NCI-H2081 treated with DMSO at 0.1 percent for 48 hours (cell line): Measurements from ENCODE around the gene CCL23.

Experiments used
- DNase-seq: peaks from one replicate; lab custom pipeline; 2025; lab: John Stamatoyannopoulos, UW

Gene CCL23

GRCh38 chr17:35969558-35970380, 48.0 kb downstream of the CCL23 start:
- peak; percentile 39 for DNase-seq

GRCh38 chr17:35968520-35969054, 49.2 kb downstream of the CCL23 start:
- DNase-seq: no peak

- no peak for DNase-seq
Measured at GRCh38 chr17:35965272-35965671, 52.5 kb downstream of the CCL23 start.

GRCh38 chr17:35963663-35964062, 54.1 kb downstream of the CCL23 start:
- no peak for DNase-seq
